Smooth muscle cell (in vitro differentiated cells): ENCODE data around the gene ADGRF1. TPM values are rescaled to one million over a fixed set of nuclear protein-coding genes. Genes with fewer than 3 reads are reported as not detected.
A peak's percentile ranks its signal among the peaks of the same experiment; 100 is the strongest.

ENCODE experiments used
- DNase-seq: peaks from one replicate; lab custom pipeline; 2025; ENCODE audit not compliant: unreplicated experiment; lab: John Stamatoyannopoulos, UW
- H2AFZ ChIP-seq: fragments of 200-600 bp; sonication (generic); 2 replicates; pipeline ENCODE4 v1.6.0; 2016; ENCODE audit warnings: antibody characterized with exemption, low read depth, mild to moderate bottlenecking
- H3F3A ChIP-seq: fragments of 200-600 bp; sonication (generic); 2 replicates; pipeline ENCODE4 v1.6.0; 2017; ENCODE audit warnings: antibody characterized with exemption, low read depth
- H3K27ac ChIP-seq: fragments of 200-600 bp; sonication (generic); 2 replicates; pipeline ENCODE4 v1.5.1; 2016; ENCODE audit warnings: low read depth, mild to moderate bottlenecking
- H3K27me3 ChIP-seq: fragments of 200-600 bp; sonication (generic); 2 replicates; pipeline ENCODE4 v1.6.1; 2016; ENCODE audit warnings: low read depth, mild to moderate bottlenecking
- H3K36me3 ChIP-seq: fragments of 200-600 bp; sonication (generic); 2 replicates; pipeline ENCODE4 v1.5.1; 2016; ENCODE audit warnings: low read depth
- H3K4me1 ChIP-seq: fragments of 200-600 bp; sonication (generic); 2 replicates; pipeline ENCODE4 v1.5.1; 2016; ENCODE audit warnings: low read depth
- H3K4me2 ChIP-seq: fragments of 200-600 bp; sonication (generic); 2 replicates; pipeline ENCODE4 v1.6.0; 2016; ENCODE audit warnings: mild to moderate bottlenecking
- H3K4me3 ChIP-seq: fragments of 200-600 bp; sonication (generic); 2 replicates; pipeline ENCODE4 v1.5.1; 2016; ENCODE audit warnings: mild to moderate bottlenecking
- H3K79me2 ChIP-seq: fragments of 200-600 bp; sonication (generic); 2 replicates; pipeline ENCODE4 v1.6.0; 2016; ENCODE audit warnings: low read depth, mild to moderate bottlenecking
- H3K9ac ChIP-seq: fragments of 200-600 bp; sonication (generic); 2 replicates; pipeline ENCODE4 v1.6.0; 2016; ENCODE audit warnings: low read depth
- H3K9me3 ChIP-seq: fragments of 200-600 bp; sonication (generic); replicated peaks from 2 replicates; pipeline ENCODE4 v1.5.1; 2016; ENCODE audit warnings: low read depth
- H4K20me1 ChIP-seq: fragments of 200-600 bp; sonication (generic); 2 replicates; pipeline ENCODE4 v1.6.0; 2016; ENCODE audit warnings: low read depth
- WGBS: methylation state at CpG from one replicate; pipeline ENCODE4 v1.1.7; 2016; ENCODE audit warnings: low lambda C conversion rate; 5-methylcytosine and 5-hydroxymethylcytosine counted together
- polyA plus RNA-seq: library from polyadenylated mRNA; unstranded; fragments of >200 nt; fragmentation: Nextera tagmentation; extraction: Ambion mirVana; gene quantifications from 2 replicates; pipeline ENCODE4 v1.2.1, GENCODE V29; 2016
- total RNA-seq: library from RNA; depleted of rRNA; stranded (reverse); fragments of >200 nt; gene quantifications from 2 replicates; pipeline ENCODE4 v1.2.3, GENCODE V29; 2014
- TF ChIP-seq, protein P1 (sequence below): fragments of 200-600 bp; sonication (generic); IDR thresholded peaks from 2 replicates; pipeline ENCODE4 v1.5.1; 2017; ENCODE audit warnings: borderline replicate concordance, mild to moderate bottlenecking, antibody characterized with exemption; ENCODE audit not compliant: insufficient read depth, poor library complexity, severe bottlenecking

Gene ADGRF1
- total and polyA plus RNA-seq, 2 experiments from 2014 or later: not detected

DNA sequence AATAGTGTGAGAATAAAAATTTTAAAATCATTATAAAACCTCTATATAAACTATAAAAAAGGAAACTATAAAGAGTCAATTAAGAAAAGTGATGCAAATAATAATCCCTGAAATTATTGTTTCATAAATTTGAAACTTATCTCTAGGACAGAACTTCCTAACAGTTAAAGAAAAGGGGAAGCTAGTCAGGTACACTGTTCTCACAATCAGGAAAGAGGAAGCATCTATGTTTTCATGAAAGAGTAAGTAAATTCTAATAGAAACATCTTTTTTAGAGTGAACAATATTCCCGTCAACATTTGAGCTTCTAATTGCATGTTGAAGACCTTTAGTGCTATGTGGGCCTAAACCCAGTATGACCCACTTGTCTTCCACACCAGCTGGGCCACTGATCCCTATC, 1.2 kb upstream of the ADGRF1 start:
- Histone ChIP-seq H3K4me1 (no peaks in the 10 kb centered on the region), H3K27ac (no peak overlapping the region)
- 87% methylated on average over 1 of the region's 1 CpG for WGBS

DNA sequence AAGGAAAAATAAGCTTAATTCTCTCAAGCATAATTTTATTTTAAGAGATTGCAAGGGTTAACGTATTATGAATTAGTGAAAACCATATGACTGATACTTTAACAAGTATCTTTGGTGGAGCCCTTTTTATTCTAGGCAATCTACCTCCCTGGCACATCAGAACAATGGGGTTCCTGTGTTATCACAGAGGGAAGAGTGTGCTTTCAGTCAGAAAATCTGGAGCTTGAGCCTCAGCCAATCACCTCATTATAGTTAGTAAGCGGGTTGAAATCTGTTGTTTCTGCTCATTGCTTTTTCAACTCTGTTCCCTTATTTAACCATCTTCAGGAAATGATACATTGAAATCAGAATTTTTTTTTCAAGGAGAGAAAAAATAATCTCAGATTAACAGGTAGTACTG, 391 bp downstream of the ADGRF1 start:
- H3K36me3 ChIP-seq: no peaks in the 10 kb centered on the region
- TF ChIP-seq, protein P1, sequence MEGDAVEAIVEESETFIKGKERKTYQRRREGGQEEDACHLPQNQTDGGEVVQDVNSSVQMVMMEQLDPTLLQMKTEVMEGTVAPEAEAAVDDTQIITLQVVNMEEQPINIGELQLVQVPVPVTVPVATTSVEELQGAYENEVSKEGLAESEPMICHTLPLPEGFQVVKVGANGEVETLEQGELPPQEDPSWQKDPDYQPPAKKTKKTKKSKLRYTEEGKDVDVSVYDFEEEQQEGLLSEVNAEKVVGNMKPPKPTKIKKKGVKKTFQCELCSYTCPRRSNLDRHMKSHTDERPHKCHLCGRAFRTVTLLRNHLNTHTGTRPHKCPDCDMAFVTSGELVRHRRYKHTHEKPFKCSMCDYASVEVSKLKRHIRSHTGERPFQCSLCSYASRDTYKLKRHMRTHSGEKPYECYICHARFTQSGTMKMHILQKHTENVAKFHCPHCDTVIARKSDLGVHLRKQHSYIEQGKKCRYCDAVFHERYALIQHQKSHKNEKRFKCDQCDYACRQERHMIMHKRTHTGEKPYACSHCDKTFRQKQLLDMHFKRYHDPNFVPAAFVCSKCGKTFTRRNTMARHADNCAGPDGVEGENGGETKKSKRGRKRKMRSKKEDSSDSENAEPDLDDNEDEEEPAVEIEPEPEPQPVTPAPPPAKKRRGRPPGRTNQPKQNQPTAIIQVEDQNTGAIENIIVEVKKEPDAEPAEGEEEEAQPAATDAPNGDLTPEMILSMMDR: no peak
- no peak overlapping the region for H2AFZ ChIP-seq
- H3K9ac ChIP-seq: no peak overlapping the region
- H3K9me3 ChIP-seq: no peaks in the 10 kb centered on the region
- H3K27ac ChIP-seq: no peak overlapping the region
- no peaks in the 10 kb centered on the region for H4K20me1 ChIP-seq
- H3F3A ChIP-seq: no peaks in the 10 kb centered on the region
- no peaks in the 10 kb centered on the region for H3K4me1 ChIP-seq
- 94% methylated on average over 2 of the region's 2 CpGs for WGBS
- H3K4me3 ChIP-seq: no peak overlapping the region
- no peak overlapping the region for H3K4me2 ChIP-seq
- H3K79me2 ChIP-seq: no peaks in the 10 kb centered on the region
- DNase-seq: no peak
- no peaks in the 10 kb centered on the region for H3K27me3 ChIP-seq

More for the DNA sequence above, 1.2 kb upstream of the ADGRF1 start:
- H3K9ac ChIP-seq: no peak overlapping the region
- TF ChIP-seq, protein P1: no peak
- H3K4me3 ChIP-seq: no peak overlapping the region
- H3F3A ChIP-seq: no peaks in the 10 kb centered on the region
- no peaks in the 10 kb centered on the region for H3K9me3 ChIP-seq
- H3K4me2 ChIP-seq: no peak overlapping the region
- no peaks in the 10 kb centered on the region for H3K36me3 ChIP-seq
- H3K79me2 ChIP-seq: no peaks in the 10 kb centered on the region
- H4K20me1 ChIP-seq: no peaks in the 10 kb centered on the region
- no peak for DNase-seq
- H3K27me3 ChIP-seq: no peaks in the 10 kb centered on the region
- no peak overlapping the region for H2AFZ ChIP-seq

DNA sequence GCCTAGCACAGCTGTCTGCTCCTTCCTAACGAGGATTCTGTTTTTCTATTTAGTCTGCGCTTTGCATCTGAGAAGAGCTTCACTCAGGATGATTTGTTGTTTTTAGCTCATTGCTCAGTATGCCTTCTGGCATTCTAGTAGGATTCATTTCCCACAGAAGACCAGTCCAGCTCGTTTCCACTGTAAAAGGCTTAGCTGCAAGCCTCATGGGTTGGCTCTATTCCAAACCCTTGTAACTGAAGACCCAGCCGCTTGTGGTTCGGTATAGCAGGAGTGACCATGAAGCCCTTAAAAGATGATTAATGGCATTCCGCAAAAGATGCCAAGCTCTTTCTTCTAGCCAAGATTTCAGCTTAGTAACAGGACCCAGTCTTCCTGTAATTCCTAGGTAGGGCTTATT, 7.2 kb downstream of the ADGRF1 start:
- Histone ChIP-seq H3F3A (peaks cover 7% of the 10 kb centered on the region), H3K36me3 (no peaks in the 10 kb centered on the region), H3K4me1 (peaks cover 14% of the 10 kb centered on the region), H2AFZ (no peak overlapping the region), H3K9me3 (no peaks in the 10 kb centered on the region), H3K9ac (no peak overlapping the region), H3K27ac (peak overlapping the region; percentile 4), H3K27me3 (no peaks in the 10 kb centered on the region), H3K79me2 (no peaks in the 10 kb centered on the region), H3K4me2 (peak overlapping the region; percentile 23), H4K20me1 (no peaks in the 10 kb centered on the region), H3K4me3 (no peak overlapping the region)
- TF ChIP-seq, protein P1: no peak
- peak; percentile 6 for DNase-seq
- 3% methylated on average over 6 of the region's 6 CpGs for WGBS

DNA sequence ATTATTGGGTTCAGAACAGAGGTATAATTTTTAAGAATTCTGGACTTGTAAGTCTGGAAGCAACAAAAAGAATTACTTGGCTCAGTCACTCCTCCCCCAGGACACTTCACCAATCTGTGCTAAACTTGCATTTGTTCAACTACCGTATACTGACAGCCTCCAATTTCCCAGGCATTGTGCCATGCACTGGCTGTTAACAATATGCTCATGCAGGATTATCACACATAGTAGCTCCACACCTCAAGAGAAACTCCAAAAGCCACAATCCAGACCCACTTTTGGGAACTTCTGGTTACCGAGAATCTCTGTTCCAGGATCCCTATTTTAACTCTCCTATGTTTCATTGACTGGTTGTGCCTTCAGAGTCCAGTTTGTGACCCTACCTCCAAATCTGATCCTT, 7.7 kb downstream of the ADGRF1 start:
- H3K36me3 ChIP-seq: no peaks in the 10 kb centered on the region
- TF ChIP-seq, protein P1: no peak
- peak overlapping the region; percentile 23 for H3K4me2 ChIP-seq
- H3K4me3 ChIP-seq: no peak overlapping the region
- 41% methylated on average over 2 of the region's 2 CpGs for WGBS
- H3K4me1 ChIP-seq: peaks cover 14% of the 10 kb centered on the region
- peak overlapping the region; percentile 4 for H3K27ac ChIP-seq
- H2AFZ ChIP-seq: no peak overlapping the region
- H4K20me1 ChIP-seq: no peaks in the 10 kb centered on the region
- no peaks in the 10 kb centered on the region for H3K27me3 ChIP-seq
- no peaks in the 10 kb centered on the region for H3K79me2 ChIP-seq
- H3K9ac ChIP-seq: no peak overlapping the region
- H3F3A ChIP-seq: peaks cover 7% of the 10 kb centered on the region
- H3K9me3 ChIP-seq: no peaks in the 10 kb centered on the region
- no peak for DNase-seq
